GM19023 (cell line): Measurements from ENCODE around the gene ADAMTS9.
A peak's percentile ranks its signal among the peaks of the same experiment; 100 is the strongest.

ENCODE experiments used
- ATAC-seq: cut with Tn5 transposase; IDR thresholded peaks from one replicate; pipeline ENCODE4 v1.9.1; 2021; ENCODE audit warnings: mild to moderate bottlenecking, moderate library complexity; ENCODE audit not compliant: unreplicated experiment

Gene ADAMTS9

DNA sequence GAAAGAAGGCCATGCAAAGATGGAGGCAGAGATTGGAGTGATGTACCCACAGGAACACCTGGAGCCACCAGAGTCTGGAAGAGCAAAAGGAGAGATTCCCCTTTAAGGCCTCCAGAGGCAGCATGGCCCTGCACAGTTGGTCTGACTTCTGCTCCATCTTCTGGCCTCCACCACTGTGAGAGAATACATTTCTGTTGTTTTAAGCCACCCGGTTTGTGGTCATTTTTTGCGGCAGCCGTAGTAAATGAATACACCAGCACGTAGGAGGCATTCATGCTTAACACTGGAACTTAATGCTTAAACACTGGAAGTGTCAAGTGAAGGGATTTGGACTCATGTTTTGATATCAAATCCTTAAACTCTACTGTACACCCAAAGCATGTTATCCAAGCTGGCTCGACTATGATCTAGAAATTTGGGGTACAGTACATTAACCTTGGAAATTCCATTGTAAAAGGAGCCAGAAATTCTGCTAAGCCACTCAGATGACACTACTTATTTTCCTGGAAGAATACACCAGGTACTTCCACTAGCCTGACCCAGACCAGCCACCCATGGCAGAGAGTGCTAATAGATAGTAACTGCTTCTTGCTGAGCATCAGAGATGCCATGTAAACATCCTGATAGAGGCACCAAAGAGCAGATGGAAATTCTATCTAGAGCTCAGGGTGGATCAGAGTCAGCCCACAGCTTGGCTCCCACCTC, 190.9 kb downstream of the ADAMTS9 start:
- ATAC-seq, result no peak

DNA sequence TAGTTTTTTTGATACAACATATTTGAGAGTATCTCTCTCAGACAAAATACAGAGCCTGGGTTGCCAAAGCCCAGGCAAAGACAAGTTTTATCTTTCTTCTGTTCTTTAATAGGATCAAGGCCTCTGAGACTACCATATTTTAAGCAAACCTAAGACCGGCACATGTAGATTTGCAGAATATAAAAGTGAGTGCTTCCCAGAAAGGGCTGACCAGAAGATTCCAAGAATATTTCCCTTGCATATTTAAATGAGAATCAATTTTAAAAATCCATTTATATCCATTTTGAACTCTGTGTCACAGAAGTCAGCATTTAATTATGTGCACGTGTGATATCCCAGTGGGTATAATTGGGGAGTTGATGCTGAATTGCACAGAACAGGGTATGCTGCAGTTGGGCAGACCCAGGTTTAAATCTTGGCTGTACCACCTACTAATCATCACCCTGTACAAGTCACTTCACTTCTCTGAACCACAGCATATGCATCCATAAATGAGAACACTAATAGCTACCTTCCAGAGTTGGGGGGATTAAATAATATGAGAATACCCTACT, 191.9 kb downstream of the ADAMTS9 start:
- no peak for ATAC-seq

DNA sequence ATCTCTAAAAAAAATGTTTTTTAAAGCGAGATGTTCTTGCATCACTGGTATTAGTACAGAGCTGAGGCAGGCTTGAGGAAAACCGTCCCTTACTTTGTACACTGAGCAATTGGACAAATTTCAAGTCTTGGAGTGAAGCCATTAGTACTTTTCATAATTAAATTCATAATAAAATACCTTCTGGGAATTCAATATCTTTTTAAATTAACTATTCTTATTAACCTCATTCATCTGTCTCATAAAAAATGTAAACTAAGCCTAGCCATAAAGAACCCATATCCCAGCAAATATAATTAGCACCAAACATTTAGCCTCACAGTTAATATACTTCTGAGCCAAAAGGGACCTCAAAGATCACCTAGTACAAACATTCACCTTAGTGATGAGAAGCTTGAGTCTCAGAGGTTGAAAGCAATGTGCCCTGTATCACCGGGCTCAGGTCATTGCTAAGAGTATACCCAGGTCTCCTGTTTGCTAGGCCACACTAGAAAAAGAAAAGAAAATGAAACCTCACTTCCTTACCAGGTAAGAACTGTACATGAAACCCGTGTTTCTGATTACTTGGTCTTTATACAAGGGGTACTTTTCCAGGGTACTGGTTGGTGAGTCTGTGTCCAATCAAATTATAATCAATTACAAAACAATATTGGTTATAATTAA, 192.5 kb downstream of the ADAMTS9 start:
- no peak for ATAC-seq

DNA sequence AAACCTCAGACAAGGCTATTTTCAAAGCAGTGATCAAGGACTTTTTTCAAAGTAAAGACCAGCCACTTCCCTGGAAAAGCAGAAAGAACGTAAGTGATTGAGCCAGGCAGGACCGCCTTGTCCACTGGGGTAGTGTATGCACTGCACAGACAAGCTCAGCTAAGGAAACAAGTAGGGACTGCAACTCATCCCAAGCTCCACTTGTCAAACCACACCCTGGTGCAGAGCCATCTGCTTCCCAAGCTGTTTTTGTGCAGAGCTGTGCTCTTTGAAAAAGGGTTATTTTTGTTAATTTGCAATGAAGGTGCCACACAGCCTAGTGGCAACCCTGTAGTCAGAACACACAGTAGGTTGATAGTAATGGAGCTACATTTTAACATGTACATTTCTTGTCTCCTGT, 193.3 kb downstream of the ADAMTS9 start:
- ATAC-seq, result no peak

DNA sequence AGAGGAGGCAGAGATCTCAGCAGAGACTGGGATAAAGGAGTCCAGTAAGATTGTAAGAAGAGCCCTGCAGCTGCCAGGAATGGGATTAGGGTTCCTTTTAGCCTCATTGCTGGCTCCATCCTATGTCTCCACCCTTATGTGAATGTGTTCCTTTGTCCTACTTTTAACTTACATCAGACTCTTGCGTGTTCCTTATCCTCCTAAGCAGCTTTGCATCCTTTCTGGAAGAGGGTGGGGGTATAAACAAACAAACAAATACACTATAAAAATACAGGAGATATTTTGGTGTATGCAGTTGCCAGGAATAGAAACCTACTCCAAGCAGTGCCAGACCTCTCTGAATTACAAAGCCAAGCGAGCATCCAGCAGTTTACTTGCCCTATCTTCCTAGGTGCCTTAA, 194.7 kb downstream of the ADAMTS9 start:
- no peak for ATAC-seq

DNA sequence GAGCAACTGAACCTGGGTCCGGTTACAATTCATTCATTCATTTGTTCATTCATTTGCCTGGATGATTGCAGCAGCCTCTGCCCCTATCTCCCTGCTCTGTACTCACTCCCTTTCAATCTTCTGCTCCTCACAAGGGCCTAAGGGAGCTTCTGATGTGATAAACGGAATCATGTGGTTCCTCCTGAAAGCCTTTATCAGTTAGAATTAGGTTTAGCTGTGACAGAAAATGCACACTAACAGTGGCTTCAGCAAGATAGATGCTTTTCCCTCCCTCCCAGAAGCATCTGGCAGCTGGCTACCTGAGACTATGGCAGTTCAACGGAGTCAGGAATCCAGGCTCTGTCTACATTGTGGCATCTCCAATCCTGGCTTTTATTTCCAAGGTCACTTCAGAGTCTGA, 196.0 kb downstream of the ADAMTS9 start:
- ATAC-seq, result no peak

DNA sequence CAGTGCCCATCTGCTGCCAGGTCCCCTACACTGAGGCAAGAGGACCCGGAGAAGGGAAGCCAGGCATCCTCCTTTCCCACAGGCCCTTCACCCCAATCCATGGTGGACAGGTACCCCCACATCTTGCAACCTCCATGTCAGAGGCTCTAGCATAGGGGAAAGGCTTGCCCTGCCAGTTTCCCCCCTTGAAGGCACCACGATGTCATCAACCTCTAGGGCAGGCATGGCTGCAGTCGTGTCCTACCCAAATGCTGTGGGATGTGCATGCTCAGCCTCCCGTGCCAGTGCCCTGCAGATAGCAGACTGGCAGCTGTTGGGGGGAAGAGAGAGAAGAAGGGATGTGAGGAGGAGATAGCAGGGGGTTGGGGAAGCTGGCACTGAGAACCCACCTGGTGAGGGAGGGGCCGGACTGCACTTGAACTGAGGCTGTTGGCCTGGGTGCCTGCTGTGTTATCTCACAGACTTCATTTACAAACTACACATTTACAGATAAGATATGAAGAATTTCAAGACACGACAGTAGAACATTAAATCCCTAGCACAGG, 197.5 kb downstream of the ADAMTS9 start:
- ATAC-seq, result no peak

DNA sequence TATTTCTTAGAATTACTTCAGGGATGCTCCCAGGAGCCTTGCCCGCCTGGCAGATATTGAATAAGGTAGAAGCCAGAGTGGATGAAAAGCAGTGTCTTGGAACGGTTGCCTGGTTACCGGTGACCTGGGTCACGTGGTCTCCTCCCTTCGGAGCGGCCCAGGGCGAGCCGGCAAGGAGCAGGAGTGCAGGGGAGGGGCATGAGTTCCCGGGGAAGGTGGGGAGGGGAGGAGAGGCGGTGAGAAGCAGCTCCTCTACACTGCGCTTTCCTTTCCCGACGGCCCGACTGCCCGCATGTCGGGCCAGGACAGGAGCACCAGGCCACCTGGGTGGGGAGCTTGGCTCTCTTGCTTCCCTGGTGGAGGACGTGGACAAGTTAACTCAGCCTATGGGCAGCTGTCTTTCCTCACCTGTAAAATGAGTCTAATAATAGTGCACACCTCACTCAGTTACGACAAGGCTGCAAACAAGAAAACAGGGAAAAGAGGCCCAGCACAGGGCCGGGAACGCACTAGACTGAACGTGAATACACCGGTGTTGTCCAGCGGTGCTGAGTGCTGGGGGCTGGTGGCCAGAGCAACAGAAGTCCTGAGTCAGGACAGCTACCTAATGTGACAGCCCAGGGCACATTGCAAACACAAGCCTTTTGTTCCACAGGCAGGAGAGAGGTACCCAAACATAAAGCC, 198.3 kb downstream of the ADAMTS9 start:
- no peak for ATAC-seq

DNA sequence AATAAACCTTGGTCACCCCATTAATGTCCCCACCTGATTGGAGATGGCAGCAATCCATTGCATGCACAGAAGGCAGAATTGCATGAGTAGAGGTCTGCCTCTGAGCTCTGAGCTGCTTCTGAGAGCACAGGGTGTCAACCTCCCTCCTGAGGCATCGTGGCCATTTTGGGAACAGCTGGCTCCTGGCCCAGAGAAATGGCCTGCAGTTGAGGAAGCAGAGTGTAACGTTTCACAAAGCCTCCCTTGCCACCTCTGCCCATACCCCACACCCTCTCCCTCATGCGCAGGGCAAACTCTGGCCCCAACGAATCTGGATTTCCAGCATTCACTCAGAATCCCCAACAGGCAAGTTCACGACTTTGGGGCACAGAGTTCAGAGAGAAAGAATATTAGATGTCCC, 198.9 kb downstream of the ADAMTS9 start:
- no peak for ATAC-seq

DNA sequence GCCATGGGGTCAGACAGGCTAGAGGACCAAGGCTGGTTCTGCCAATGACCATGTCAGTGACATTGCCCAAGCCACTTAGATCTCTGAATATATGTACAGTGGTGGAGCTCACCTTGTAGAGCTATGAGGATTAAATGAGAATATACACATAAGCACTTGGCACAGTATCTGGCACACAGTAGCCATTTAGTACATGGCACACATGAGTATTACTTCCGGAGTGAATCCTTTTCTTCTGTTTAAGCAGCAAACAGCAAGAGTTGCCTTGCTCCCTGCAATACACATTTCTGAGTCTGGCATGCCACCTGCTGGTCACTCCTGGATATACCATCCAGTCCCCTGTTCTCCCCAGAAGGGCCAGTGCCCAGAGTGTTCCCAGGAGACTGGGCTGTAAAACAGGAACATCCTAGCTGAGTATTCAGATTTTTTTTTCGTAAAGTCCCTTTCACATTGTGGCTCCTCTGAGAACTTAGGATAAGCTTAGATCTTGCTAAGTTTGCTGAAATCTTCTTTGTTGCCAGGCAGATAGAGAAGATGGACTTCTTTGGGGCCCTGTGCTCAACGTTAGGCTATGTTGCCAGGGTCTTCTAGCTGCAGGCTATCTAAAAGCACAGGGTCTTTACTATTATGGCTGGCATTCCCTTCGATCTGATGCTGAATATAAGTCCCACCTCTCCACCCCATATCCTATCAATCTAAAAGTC, 203.4 kb downstream of the ADAMTS9 start:
- peak; percentile 100 for ATAC-seq

DNA sequence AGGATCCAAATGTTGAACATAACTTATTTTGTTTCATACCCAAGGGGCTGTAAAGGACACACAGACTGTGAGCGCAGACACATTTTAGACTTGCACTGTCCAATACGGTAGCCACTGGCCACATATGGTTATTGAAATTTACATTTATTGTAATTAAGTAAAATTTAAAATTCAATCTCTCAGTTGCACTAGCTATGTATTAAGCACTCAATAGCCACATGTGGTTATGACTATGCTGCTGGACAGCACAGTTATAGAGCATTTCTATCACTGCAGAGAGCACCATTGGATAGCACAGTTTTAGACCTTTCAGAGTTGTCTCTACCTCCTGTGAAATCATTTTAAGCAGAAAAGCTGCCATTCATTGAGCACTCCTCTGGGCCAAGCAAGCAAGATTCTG, 204.3 kb downstream of the ADAMTS9 start:
- no peak for ATAC-seq

DNA sequence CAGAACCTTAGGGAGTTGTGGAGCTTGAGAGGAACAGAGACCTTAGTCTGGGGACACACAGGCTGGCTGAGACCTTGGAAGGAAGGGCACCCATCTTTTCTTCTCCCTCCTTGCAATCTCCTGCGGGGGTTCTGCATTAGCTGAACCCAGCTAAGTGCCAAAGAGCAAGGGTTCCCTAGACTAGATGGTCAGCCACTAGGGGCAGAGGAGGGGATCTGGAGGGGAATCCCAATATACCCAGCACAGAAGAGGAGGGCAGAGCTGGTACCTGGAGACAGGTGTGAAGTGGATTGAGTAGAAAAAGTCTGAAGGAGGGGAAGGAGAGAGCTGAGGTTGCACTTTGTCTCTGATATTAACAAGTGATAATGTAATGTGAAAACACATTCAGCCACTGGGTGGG, 212.8 kb downstream of the ADAMTS9 start:
- ATAC-seq, result no peak

DNA sequence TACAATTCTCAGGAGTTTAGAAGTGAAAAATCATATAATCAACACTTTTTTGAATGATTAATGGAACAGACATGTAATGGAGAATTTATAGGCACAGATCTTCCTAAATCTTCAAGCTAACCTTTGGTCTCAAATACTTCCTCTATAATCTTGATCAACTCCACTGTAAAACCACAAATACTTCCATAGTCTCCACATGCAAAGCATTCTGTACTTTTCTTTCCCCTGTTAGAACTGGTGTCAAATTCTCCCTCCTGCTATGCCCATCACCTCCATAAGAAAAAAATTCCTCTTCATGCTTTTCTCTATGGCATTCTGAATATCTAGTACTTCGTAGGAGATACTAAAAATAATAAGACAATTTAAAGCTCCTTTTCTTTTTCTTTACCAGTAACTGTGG, 214.3 kb downstream of the ADAMTS9 start:
- no peak for ATAC-seq

DNA sequence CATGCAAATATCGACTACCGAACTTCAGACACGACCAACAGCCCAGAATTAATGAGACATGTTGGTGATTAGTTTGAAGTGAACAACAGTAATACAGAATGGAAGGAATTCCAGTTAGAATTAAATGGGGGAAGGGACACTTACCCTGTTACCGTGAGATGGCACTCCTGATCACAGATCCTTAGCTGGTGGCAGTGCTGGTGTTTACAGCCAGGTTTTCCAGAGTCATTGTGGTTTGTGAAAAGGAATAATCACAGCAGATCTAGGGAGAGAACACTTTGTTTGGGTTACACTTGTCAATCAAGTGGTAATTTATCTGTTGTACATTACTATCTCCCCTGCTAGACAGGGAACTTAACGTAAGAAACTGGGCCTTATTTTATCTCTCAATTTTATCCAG, 217.4 kb downstream of the ADAMTS9 start:
- ATAC-seq, result no peak

DNA sequence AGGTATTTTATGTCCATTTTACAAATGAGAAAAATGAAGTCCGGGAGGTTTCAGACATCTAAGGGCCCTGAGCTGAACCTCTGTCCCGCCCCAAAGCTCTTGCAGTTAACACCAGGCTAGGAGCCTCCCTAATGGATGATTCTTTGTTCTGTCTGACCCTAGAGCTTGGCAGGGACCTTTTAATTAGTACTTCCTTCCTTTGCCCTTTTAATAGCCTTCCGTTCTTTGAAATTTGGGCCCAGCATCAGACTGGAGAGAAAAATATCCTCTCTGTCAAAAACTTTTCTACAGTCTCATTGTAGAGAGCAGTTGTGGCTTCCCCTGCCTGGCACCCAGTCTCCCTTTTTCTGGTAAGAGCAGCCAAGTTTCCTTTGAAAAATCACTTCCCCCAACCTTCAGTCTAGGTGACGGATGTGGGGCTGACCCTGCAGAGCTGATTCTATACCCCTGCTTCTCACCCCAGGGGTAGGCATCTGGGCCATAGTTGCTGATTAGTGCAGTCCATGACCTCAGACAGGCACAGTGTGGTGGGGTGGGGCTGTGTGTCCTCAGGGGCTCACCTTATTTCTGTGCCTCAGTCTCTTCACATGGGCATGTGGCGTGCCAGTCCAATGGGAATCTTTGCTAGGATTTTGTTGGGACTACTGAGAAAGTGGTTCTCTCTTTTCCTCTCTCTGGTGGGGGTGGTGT, 220.4 kb downstream of the ADAMTS9 start:
- ATAC-seq, result no peak
